Neuronal stem cell (in vitro differentiated cells): ENCODE measurements around the gene ZNF563.
"Not testable (repeated sequence)": the region's sequence is repeated elsewhere in the genome, so short reads cannot be mapped to it uniquely, and the experiment has no call there.

Experiments used
- DNase-seq: peaks from one replicate; pipeline ENCODE4 v3.0.0-alpha.2; 2013; ENCODE audit warnings: low spot score
- H2AFZ ChIP-seq: one replicate; pipeline ENCODE4 v1.6.1; 2013; ENCODE audit warnings: mild to moderate bottlenecking, low read length, inconsistent platforms
- H2AK5ac ChIP-seq: 2 replicates; pipeline ENCODE4 v1.6.1; 2013; ENCODE audit warnings: low read depth, mild to moderate bottlenecking, inconsistent platforms, low read length, moderate library complexity, mixed read lengths
- H2BK120ac ChIP-seq: 2 replicates; pipeline ENCODE4 v1.6.1; 2013; ENCODE audit warnings: low read depth, mild to moderate bottlenecking, inconsistent platforms, low read length, moderate library complexity, mixed read lengths
- H2BK12ac ChIP-seq: one replicate; pipeline ENCODE4 v1.6.1; 2013; ENCODE audit warnings: low read length, inconsistent platforms
- H2BK15ac ChIP-seq: 2 replicates; pipeline ENCODE4 v1.6.1; 2013; ENCODE audit warnings: mild to moderate bottlenecking, low read length, inconsistent platforms, mixed read lengths
- H2BK5ac ChIP-seq: one replicate; pipeline ENCODE4 v1.6.1; 2013; ENCODE audit warnings: inconsistent platforms, mild to moderate bottlenecking, low read length, moderate library complexity
- H3K14ac ChIP-seq: one replicate; pipeline ENCODE4 v1.6.1; 2013; ENCODE audit warnings: low read length, inconsistent platforms
- H3K18ac ChIP-seq: 2 replicates; pipeline ENCODE4 v1.6.1; 2013; ENCODE audit warnings: low read length, inconsistent platforms
- H3K23ac ChIP-seq: 2 replicates; pipeline ENCODE4 v1.6.1; 2013; ENCODE audit warnings: low read depth, mild to moderate bottlenecking, mixed read lengths, low read length, inconsistent platforms; ENCODE audit not compliant: poor library complexity
- H3K27ac ChIP-seq: replicated peaks from 3 replicates; pipeline ENCODE4 v1.5.1; 2013; ENCODE audit warnings: low read length, inconsistent platforms
- H3K27me3 ChIP-seq, 3 experiments: 2 replicates each; pipeline ENCODE4 v1.6.1; 2013; ENCODE audit warnings: low read length in 3 of 3, mild to moderate bottlenecking in 2 of 3, inconsistent platforms in 1 of 3, low read depth in 1 of 3, mixed read lengths in 1 of 3, moderate library complexity in 1 of 3; ENCODE audit not compliant: control insufficient read depth in 3 of 3, insufficient read depth in 3 of 3
- H3K36me3 ChIP-seq, 2 donors: replicated peaks in 1 of 2; 2 replicates each; pipeline ENCODE4 v1.6.1; 2013; ENCODE audit warnings: low read length in 2 of 2; ENCODE audit not compliant: control insufficient read depth in 2 of 2, insufficient read depth in 2 of 2
- H3K4ac ChIP-seq: 2 replicates; pipeline ENCODE4 v1.6.1; 2013; ENCODE audit warnings: inconsistent platforms, mild to moderate bottlenecking, low read length, moderate library complexity
- H3K4me1 ChIP-seq, 2 donors: 1 replicate in 1 of 2; 2 replicates in 1 of 2; pipeline ENCODE4 v1.6.1; 2013; ENCODE audit warnings: low read length in 2 of 2, low read depth in 1 of 2; ENCODE audit not compliant: control insufficient read depth in 2 of 2, insufficient read depth in 1 of 2
- H3K4me2 ChIP-seq: one replicate; pipeline ENCODE4 v1.6.1; 2013; ENCODE audit warnings: mild to moderate bottlenecking, low read length, inconsistent platforms; ENCODE audit not compliant: insufficient read depth, poor library complexity, severe bottlenecking
- H3K4me3 ChIP-seq, 2 donors: 2 replicates each; pipeline ENCODE4 v1.5.1; 2013; ENCODE audit warnings: low read length in 2 of 2, mild to moderate bottlenecking in 2 of 2, inconsistent platforms in 1 of 2, moderate library complexity in 1 of 2
- H3K79me1 ChIP-seq: one replicate; pipeline ENCODE4 v1.6.1; 2013; ENCODE audit warnings: low read depth, mild to moderate bottlenecking, inconsistent platforms, low read length, moderate library complexity
- H3K9ac ChIP-seq: one replicate; pipeline ENCODE4 v1.6.1; 2013; ENCODE audit warnings: mild to moderate bottlenecking, low read depth, low read length, inconsistent platforms; ENCODE audit not compliant: poor library complexity
- H3K9me3 ChIP-seq, 2 donors: replicated peaks in 1 of 2; 2 replicates each; pipeline versions ENCODE3 to v1.6.1; 2013; ENCODE audit warnings: low read length in 2 of 2, mild to moderate bottlenecking in 2 of 2, inconsistent platforms in 1 of 2, low read depth in 1 of 2, mixed read lengths in 1 of 2, moderate library complexity in 1 of 2; ENCODE audit not compliant: control insufficient read depth in 2 of 2, insufficient read depth in 1 of 2
- H4K8ac ChIP-seq: one replicate; pipeline ENCODE4 v1.6.1; 2013; ENCODE audit warnings: low read depth, mild to moderate bottlenecking, inconsistent platforms, low read length, moderate library complexity
- H4K91ac ChIP-seq: one replicate; pipeline ENCODE4 v1.6.1; 2013; ENCODE audit warnings: low read length, low read depth, mild to moderate bottlenecking, inconsistent platforms; ENCODE audit not compliant: poor library complexity
- WGBS, 2 donors: extraction: QIAGEN DNeasy Blood & Tissue Kit; methylation state at CpG; one replicate each; pipeline ENCODE4 v1.1.7; 2013; ENCODE audit warnings: missing lambda C conversion rate in 2 of 2, mixed read lengths in 1 of 2; ENCODE audit not compliant: insufficient read length in 2 of 2, insufficient replicate concordance in 1 of 2; ENCODE audit errors: extremely low coverage in 2 of 2; 5-methylcytosine and 5-hydroxymethylcytosine counted together

The ZNF563 gene

DNA sequence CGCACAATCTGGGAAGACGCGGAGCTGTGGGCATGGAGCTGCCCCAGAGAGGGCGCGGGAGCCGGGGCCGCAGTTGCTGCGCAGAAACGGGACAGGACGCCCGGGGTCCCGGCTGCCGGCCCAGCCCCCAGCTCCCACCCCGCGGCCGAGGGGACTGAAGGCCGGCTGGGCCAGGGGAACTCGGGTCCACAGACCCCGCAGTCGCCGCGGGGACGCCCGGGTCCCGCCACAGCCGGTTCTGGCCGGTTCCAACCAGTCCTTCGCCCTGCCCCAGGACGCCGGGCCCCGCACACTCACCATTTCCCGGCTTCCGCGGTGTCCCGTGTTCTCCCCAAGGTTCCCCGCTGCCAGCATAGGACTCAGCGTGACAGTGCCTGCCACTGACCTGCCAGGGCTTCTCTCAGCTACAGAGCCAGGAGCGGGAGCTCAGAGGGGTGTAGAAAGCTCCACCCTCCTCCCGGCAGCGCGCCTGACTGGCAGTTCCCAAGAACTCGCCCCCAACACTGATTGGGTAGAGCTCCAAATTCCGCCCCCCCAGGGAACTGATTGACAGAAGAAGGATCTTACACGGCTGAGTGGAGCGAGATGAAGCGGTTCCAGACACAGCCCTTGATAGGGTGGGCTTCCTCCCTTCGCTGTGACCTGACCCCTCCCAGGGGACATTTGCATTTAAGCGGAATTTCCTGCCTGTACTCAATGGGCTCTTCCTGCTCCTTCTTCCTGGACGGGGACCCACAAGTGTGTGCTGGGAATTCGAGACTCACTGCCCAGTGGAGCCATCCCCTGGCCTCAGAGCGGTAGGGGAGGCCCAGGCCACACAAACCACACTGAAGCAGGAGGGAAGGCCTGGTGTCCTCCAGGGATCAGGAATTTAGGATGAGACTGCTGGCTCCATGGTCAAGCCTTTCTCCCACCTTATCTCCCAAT lies 32.1 kb upstream of the ZNF563 start, which contains the start of gene ZNF442:
Gene ZNF442 (minus strand): TSS at position 448 of the 927 bp plus-strand sequence. CDS start 2,052 bp downstream, outside the sequence.
- Histone ChIP-seq H3K4me1 (no peaks in the 10 kb centered on the region), H3K4me2 (peak within 1 kb of the TSS; percentile 78), H4K8ac (no peak within 1 kb of the TSS), H3K36me3 (peaks cover 0 to 15% of the 10 kb centered on the region in 2 donors), H3K27ac (peak within 1 kb of the TSS; percentile 83), H2BK120ac (no peak within 1 kb of the TSS), H2BK15ac (peak within 1 kb of the TSS; percentile 37), H3K18ac (peak within 1 kb of the TSS; percentile 94), H2BK12ac (no peak within 1 kb of the TSS), H3K4ac (no peak within 1 kb of the TSS), H3K79me1 (no peaks in the 10 kb centered on the region), H2AFZ (peak within 1 kb of the TSS; percentile 84), H2AK5ac (no peak within 1 kb of the TSS), H3K4me3 (peak within 1 kb of the TSS; percentile 86 to 94), H3K9me3 (peaks cover 9 to 34% of the 10 kb centered on the region in 2 donors), H3K27me3 (no peaks in the 10 kb centered on the region), H2BK5ac (no peak within 1 kb of the TSS), H3K9ac (peak within 1 kb of the TSS; percentile 87), H3K14ac (no peak within 1 kb of the TSS), H3K23ac (peak within 1 kb of the TSS; percentile 94), H4K91ac (no peak within 1 kb of the TSS)
- peak; percentile 97 for DNase-seq
- WGBS, 2 donors, result no CpG with 5 or more reads among the region's 51 CpGs

DNA sequence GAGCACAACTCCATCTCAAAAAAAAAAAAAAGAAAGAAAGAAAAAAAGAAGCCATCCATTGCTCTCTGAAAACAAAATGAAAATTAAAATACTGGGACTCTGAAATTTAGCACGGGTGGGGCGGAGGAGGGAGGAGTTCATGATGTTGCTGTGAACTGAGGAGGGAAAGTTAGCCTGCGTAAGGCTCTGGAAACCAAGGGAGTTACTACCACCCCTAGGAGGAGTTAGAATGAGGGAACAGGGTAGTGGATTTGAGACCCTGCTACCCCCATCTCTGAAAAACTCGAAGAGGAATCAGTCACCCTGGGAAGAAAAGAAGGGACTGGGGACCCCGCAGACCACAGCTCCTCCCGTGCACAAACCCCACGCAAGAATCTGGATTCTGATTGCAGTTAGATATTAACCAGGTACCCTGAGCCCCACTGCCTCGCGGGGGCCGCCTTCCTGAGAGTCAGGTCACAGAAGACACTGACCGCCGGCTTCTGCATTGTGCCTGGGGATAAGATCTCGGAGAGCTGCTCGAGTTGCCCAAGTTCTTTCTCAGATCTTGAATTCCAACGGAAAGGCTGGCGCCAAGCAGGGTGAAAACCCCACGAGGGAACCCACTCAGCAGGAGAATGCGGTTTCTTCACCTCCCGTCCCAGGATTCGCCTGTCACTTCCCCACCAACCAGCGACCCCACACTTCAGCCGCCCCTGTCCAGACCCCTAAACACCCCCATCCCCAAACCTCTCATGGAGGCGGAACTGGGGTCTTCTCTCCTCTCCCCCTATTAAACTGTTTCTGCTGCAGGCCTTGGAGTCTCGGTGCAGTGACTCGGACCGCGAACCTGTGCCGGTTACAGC lies 31.2 kb upstream of the ZNF563 start:
- DNase-seq, result no peak
- Histone ChIP-seq H4K8ac (no peak overlapping the region), H2BK15ac (peak overlapping the region; percentile 37), H3K79me1 (no peaks in the 10 kb centered on the region), H3K9ac (peak overlapping the region; percentile 87), H3K27me3 (no peaks in the 10 kb centered on the region), H3K4me3 (peak overlapping the region; percentile 86 to 94), H3K23ac (peak overlapping the region; percentile 68), H3K14ac (no peak overlapping the region), H2BK5ac (no peak overlapping the region), H2AK5ac (no peak overlapping the region), H3K4me1 (no peaks in the 10 kb centered on the region), H3K36me3 (peaks cover 0 to 15% of the 10 kb centered on the region in 2 donors), H2BK12ac (no peak overlapping the region), H3K18ac (peak overlapping the region; percentile 94), H3K4me2 (peak overlapping the region; percentile 78), H3K27ac (no peak overlapping the region), H4K91ac (no peak overlapping the region), H2AFZ (peak overlapping the region; percentile 84), H3K4ac (no peak overlapping the region), H2BK120ac (no peak overlapping the region), H3K9me3 (peaks cover 9 to 38% of the 10 kb centered on the region in 2 donors)
- no CpG with 5 or more reads among the region's 28 CpGs for WGBS, 2 donors

DNA sequence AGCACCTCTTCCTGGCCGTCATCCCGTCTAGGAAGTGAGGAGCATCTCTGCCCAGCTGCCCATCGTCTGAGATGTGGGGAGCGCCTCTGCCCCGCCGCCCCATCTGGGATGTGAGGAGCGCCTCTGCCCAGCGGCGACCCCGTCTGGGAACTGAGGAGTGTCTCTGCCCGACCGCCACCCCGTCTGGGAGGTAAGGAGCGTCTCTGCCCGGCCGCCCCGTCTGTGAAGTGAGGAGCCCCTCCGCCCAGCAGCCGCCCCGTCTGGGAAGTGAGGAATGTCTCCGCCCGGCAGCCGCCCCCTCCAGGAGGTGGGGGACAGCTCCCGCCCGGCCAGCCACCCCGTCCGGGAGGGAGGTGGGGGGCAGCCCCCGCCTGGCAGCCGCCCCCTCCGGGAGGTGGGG lies 28.8 kb upstream of the ZNF563 start:
- Histone ChIP-seq H3K9me3 (peaks cover 10 to 52% of the 10 kb centered on the region in 2 donors), H3K36me3 (peaks cover 0 to 19% of the 10 kb centered on the region in 2 donors)
- H3K4me3 ChIP-seq, DNase-seq, H3K27me3 ChIP-seq, H3K18ac ChIP-seq, H3K14ac ChIP-seq, H3K79me1 ChIP-seq, H2BK15ac ChIP-seq, H2BK5ac ChIP-seq, H2BK120ac ChIP-seq, H3K4me2 ChIP-seq, H3K27ac ChIP-seq, H3K4ac ChIP-seq, H2AK5ac ChIP-seq, H3K23ac ChIP-seq, H3K4me1 ChIP-seq, H4K8ac ChIP-seq, H4K91ac ChIP-seq, H2AFZ ChIP-seq, H3K9ac ChIP-seq, H2BK12ac ChIP-seq: not testable (repeated sequence)
- no CpG with 5 or more reads among the region's 30 CpGs for WGBS, 2 donors
